A673 (cell line): Measurements from ENCODE around the gene GUK1. TPM values are rescaled to one million over a fixed set of nuclear protein-coding genes. Genes with fewer than 3 reads are reported as not detected.

Experiments
- BruUV-seq: library from RNA; stranded (reverse); fragments of 400-500 nt; replicated peaks from 2 replicates; lab custom pipeline; 2021; lab: Mats Ljungman, UMichigan
- CTCF ChIA-PET: fragments of 300-600 bp; sonication (Branson Sonifier 250); formaldehyde crosslinking; loops from one replicate; lab custom pipeline; 2022; ENCODE audit warnings: antibody characterized with exemption; lab: Charles Lee
- POLR2A ChIA-PET: fragments of 300-600 bp; sonication (Branson Sonifier 250); formaldehyde crosslinking; loops from one replicate; lab custom pipeline; 2022; ENCODE audit warnings: antibody characterized with exemption; ENCODE audit not compliant: low non-redundant PET; lab: Charles Lee
- DNase-seq: peaks from one replicate; pipeline ENCODE4 v3.0.0-alpha.2; 2015; ENCODE audit warnings: low spot score
- H3K27ac ChIP-seq: fragments of 200-600 bp; sonication (generic); 2 replicates; pipeline ENCODE4 v1.5.1; 2016; ENCODE audit warnings: mixed run types, low read depth, mild to moderate bottlenecking, mixed read lengths, antibody characterized with exemption, low read length; ENCODE audit not compliant: poor library complexity, severe bottlenecking
- H3K27me3 ChIP-seq: fragments of 200-600 bp; sonication (generic); replicated peaks from 2 replicates; pipeline ENCODE4 v1.6.1; 2017; ENCODE audit warnings: mixed run types, low read depth, mild to moderate bottlenecking, mixed read lengths, antibody characterized with exemption, low read length; ENCODE audit not compliant: insufficient read depth, poor library complexity
- H3K36me3 ChIP-seq: fragments of 200-600 bp; sonication (generic); 2 replicates; pipeline ENCODE4 v1.6.1; 2016; ENCODE audit warnings: mixed run types, mild to moderate bottlenecking, mixed read lengths, antibody characterized with exemption, low read length; ENCODE audit not compliant: insufficient read depth, poor library complexity, severe bottlenecking
- H3K4me1 ChIP-seq: fragments of 200-600 bp; sonication (generic); 2 replicates; pipeline ENCODE4 v1.6.1; 2017; ENCODE audit warnings: mixed run types, mild to moderate bottlenecking, mixed read lengths, antibody characterized with exemption, low read length; ENCODE audit not compliant: insufficient read depth, poor library complexity, severe bottlenecking
- H3K4me3 ChIP-seq: fragments of 200-600 bp; sonication (generic); 2 replicates; pipeline ENCODE4 v1.5.1; 2016; ENCODE audit warnings: low read depth, mixed run types, mild to moderate bottlenecking, mixed read lengths, low read length; ENCODE audit not compliant: poor library complexity, severe bottlenecking
- H3K9me3 ChIP-seq: fragments of 200-600 bp; sonication (generic); 2 replicates; pipeline ENCODE4 v1.6.1; 2016; ENCODE audit warnings: mixed run types, low read depth, mild to moderate bottlenecking, mixed read lengths, antibody characterized with exemption, low read length; ENCODE audit not compliant: poor library complexity, severe bottlenecking
- EZH2 ChIP-seq: fragments of 200-600 bp; sonication (generic); IDR thresholded peaks from 2 replicates; pipeline ENCODE4 v1.6.1; 2017; ENCODE audit warnings: borderline replicate concordance, low read depth, mild to moderate bottlenecking, mixed read lengths, antibody characterized with exemption, low read length; ENCODE audit not compliant: poor library complexity, severe bottlenecking
- intact Hi-C: fragments of 100-400 bp; cut with micrococcal nuclease; formaldehyde crosslinking; loops from one replicate; pipeline ENCODE4 v1.10.0; 2022; ENCODE audit not compliant: unreplicated experiment
- total RNA-seq: library from RNA; stranded (reverse); gene quantifications from 2 replicates; pipeline ENCODE4 v1.2.3, GENCODE V29; 2021
- TF ChIP-seq, protein P1 (sequence below): fragments of 300-800, 200-600 bp; sonication (generic); conservative IDR thresholded peaks from 2 replicates; pipeline ENCODE4 v1.5.1; 2017; ENCODE audit warnings: low read depth, mild to moderate bottlenecking, antibody characterized with exemption, low read length, moderate library complexity, mixed read lengths

GUK1 gene
- total RNA-seq, 1 experiment from 2014 or later = 130 TPM

DNA sequence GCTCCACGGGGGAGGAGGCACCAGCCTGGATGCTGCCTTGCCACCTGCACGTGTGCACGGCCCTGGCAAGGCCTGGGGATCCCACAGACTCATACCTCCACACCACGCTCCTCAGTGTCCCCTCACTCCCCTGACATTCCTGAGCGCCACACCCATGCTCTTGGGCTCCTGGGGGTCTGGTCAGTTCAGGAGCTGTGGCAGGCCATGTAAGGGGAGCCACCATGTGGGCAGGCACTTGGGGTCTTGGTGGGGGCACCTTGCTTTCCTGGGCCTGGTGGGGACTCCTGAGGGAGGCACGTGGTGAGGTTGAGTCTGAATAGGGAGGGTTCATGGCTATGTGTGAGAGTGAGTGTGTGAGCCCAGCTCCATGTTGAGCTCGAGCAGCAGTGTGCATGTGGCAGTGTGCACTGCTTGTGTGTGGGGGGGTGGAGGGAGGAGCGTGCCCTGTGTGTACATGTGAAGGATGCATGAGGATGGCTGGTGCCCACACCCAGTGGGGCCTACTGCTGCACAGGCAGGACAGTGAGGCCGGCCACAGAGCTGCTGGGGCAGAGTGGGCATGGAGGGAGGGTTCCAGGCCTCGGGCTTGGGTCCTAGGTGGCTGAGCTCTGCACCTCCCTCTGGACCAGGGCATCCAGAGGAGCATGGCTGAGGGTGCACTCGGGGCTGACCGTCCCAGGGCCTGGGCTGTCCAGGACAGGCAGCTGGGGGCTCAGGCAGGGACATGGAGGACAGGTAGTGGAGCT lies 11.3 kb downstream of the GUK1 start:
- H3K4me3 ChIP-seq = no peak overlapping the region
- H3K36me3 ChIP-seq = no peaks in the 10 kb centered on the region
- intact Hi-C loops = no loop called here
- ChIA-PET CTCF (interaction anchor here (0.6 to 0.7 kb wide), 2 partner anchors 14 to 421 kb away, joined by 3 read pairs; no protein-coding TSS in a partner anchor), POLR2A (no interaction called here)
- TF ChIP-seq, protein P1, sequence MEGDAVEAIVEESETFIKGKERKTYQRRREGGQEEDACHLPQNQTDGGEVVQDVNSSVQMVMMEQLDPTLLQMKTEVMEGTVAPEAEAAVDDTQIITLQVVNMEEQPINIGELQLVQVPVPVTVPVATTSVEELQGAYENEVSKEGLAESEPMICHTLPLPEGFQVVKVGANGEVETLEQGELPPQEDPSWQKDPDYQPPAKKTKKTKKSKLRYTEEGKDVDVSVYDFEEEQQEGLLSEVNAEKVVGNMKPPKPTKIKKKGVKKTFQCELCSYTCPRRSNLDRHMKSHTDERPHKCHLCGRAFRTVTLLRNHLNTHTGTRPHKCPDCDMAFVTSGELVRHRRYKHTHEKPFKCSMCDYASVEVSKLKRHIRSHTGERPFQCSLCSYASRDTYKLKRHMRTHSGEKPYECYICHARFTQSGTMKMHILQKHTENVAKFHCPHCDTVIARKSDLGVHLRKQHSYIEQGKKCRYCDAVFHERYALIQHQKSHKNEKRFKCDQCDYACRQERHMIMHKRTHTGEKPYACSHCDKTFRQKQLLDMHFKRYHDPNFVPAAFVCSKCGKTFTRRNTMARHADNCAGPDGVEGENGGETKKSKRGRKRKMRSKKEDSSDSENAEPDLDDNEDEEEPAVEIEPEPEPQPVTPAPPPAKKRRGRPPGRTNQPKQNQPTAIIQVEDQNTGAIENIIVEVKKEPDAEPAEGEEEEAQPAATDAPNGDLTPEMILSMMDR = no peak
- no peak for TF ChIP-seq EZH2
- no peak overlapping the region for H3K27ac ChIP-seq
- DNase-seq = no peak
- no peaks in the 10 kb centered on the region for H3K4me1 ChIP-seq
- no peaks in the 10 kb centered on the region for H3K27me3 ChIP-seq
- H3K9me3 ChIP-seq = no peaks in the 10 kb centered on the region
- BruUV-seq = no TSS peak

DNA sequence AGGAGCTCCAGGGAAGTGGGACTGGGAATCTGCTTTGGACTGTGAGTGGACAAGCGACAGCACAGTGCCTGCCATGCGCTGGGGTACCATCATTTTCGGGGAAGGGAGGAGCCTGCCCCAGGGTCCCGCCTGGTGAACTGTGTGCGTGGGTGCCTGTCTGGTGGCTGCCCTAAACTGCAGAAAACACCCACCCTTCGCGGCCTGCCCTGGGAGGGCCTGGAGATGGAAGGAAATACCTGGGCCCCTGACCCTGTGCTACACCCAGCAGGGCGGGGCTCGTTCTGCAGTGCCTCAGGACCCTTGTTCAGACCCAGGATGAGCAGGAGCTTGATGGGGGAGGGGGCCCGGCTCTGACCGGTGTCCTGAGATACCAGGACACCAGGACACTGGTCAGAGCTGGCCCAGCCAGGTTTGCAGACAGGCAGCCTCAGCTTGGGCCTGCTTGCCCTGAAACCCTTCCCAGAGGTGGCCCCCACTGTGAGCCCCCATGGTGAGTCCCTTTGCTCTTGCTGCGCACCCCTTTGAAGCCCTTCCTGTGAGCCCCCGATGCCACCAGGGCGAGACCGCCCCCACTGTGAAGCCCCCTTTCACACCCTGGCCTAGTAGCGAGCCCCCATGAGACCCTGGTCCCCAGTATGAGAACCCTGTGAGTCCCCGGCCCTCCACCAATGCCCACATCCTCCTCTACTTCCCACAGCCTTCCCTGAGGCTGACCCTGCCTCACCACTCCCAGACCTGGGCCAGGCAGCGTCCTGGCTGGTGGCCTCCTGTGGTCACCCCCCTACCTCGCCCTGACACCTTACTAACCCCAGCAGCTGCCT lies 12.2 kb downstream of the GUK1 start:
- Histone ChIP-seq H3K27me3 (peaks cover 6% of the 10 kb centered on the region), H3K27ac (no peak overlapping the region), H3K9me3 (no peaks in the 10 kb centered on the region), H3K4me3 (no peak overlapping the region), H3K4me1 (no peaks in the 10 kb centered on the region), H3K36me3 (no peaks in the 10 kb centered on the region)
- intact Hi-C loops = no loop called here
- CTCF ChIA-PET = interaction anchor here (0.6 kb wide), 1 partner anchor 422 kb away, joined by 3 read pairs; no protein-coding TSS in a partner anchor
- POLR2A ChIA-PET = no interaction called here
- no TSS peak for BruUV-seq
- DNase-seq = no peak
- TF ChIP-seq EZH2 = no peak
- TF ChIP-seq, protein P1 = no peak

DNA sequence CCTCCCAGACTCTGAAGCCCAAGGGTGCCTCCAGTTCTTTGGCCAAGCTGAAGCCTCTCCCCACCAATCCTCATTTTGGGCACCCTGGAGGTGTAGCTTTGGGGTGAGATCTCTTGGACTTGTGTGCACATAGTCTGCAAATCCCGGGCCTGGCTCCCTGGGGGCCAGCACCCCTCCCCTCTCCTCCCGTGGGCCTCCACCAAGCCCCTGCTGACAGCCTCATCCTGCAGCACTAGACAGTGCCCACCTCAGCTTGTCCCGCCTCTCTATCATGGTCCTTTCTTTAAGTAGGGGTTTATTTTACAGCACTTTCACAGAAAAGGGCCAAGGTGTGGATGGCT lies 12.8 kb downstream of the GUK1 start:
- Histone ChIP-seq H3K36me3 (no peaks in the 10 kb centered on the region), H3K4me1 (no peaks in the 10 kb centered on the region), H3K9me3 (no peaks in the 10 kb centered on the region), H3K4me3 (no peak overlapping the region), H3K27me3 (peaks cover 6% of the 10 kb centered on the region), H3K27ac (no peak overlapping the region)
- intact Hi-C loops = no loop called here
- BruUV-seq = no TSS peak
- no peak for DNase-seq
- POLR2A ChIA-PET = no interaction called here
- CTCF ChIA-PET = no interaction called here
- TF ChIP-seq, protein P1 = no peak
- no peak for TF ChIP-seq EZH2
